KMS-11 (cell line): ENCODE data around the gene VSNL1.

ENCODE experiments used
- H2AFZ ChIP-seq: fragments of 200-600 bp; sonication (generic); 2 replicates; pipeline ENCODE4 v1.6.1; 2016; ENCODE audit warnings: antibody characterized with exemption, mixed run types, low read depth
- H3K27ac ChIP-seq: fragments of 200-600 bp; sonication (generic); 2 replicates; pipeline ENCODE4 v1.6.1; 2016; ENCODE audit warnings: mild to moderate bottlenecking, mixed run types
- H3K27me3 ChIP-seq: fragments of 200-600 bp; sonication (generic); 2 replicates; pipeline ENCODE4 v1.6.1; 2017; ENCODE audit warnings: mild to moderate bottlenecking, low read depth, mixed run types, moderate library complexity; ENCODE audit not compliant: insufficient read depth
- H3K36me3 ChIP-seq: fragments of 200-600 bp; sonication (generic); 2 replicates; pipeline ENCODE4 v1.6.1; 2017; ENCODE audit warnings: mild to moderate bottlenecking, mixed run types; ENCODE audit not compliant: insufficient read depth
- H3K4me1 ChIP-seq: fragments of 200-600 bp; sonication (generic); 2 replicates; pipeline ENCODE4 v1.6.1; 2016; ENCODE audit warnings: mild to moderate bottlenecking, low read depth, mixed run types; ENCODE audit not compliant: poor library complexity, severe bottlenecking
- H3K4me2 ChIP-seq: fragments of 200-600 bp; sonication (generic); 2 replicates; pipeline ENCODE4 v1.7.0; 2016; ENCODE audit warnings: mild to moderate bottlenecking, mixed run types
- H3K4me3 ChIP-seq: fragments of 200-600 bp; sonication (generic); IDR thresholded peaks from 2 replicates; pipeline ENCODE4 v1.6.1; 2017; ENCODE audit warnings: low read depth, low read length, mixed read lengths; ENCODE audit not compliant: insufficient read depth
- H3K79me2 ChIP-seq: fragments of 200-600 bp; sonication (generic); 2 replicates; pipeline ENCODE4 v1.6.1; 2016; ENCODE audit warnings: low read depth, mixed run types; ENCODE audit not compliant: insufficient read depth
- H3K9ac ChIP-seq: fragments of 200-600 bp; sonication (generic); 2 replicates; pipeline ENCODE4 v1.6.1; 2016; ENCODE audit warnings: mild to moderate bottlenecking, mixed run types
- H4K20me1 ChIP-seq: fragments of 200-600 bp; sonication (generic); 2 replicates; pipeline ENCODE4 v1.6.1; 2016; ENCODE audit warnings: mild to moderate bottlenecking, mixed run types; ENCODE audit not compliant: insufficient read depth
- TF ChIP-seq, protein P1 (sequence below): fragments of 200-600 bp; sonication (generic); conservative IDR thresholded peaks from 2 replicates; pipeline ENCODE4 v1.6.1; 2017; ENCODE audit warnings: low read depth, mild to moderate bottlenecking, antibody characterized with exemption, low read length, moderate library complexity, mixed read lengths

The VSNL1 gene

DNA sequence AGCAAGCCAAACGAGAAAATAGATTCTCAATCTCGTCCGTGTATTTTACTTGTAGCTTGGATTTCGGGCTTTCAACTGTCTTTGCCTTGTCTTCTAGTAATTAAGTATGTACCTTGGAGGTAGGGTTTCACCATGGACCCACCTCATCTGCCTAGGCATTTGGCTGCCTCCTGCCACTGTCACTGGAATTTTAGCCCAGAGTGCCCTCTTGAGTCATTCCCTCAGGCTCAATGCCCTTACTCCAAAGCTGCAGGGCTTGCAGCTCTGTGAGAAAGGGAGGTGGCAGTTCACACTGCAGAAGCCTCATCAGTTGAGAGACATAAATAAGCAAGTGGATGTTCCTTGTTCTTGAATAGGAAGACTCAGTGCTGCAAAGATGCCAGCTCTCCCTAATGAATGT, 89.6 kb downstream of the VSNL1 start:
- no peak overlapping the region for H3K4me3 ChIP-seq
- no peak overlapping the region for H3K9ac ChIP-seq
- peak overlapping the region; percentile 33 for H3K4me2 ChIP-seq
- no peaks in the 10 kb centered on the region for H3K27me3 ChIP-seq
- no peak overlapping the region for H3K27ac ChIP-seq
- peaks cover 38% of the 10 kb centered on the region for H3K4me1 ChIP-seq
- no peaks in the 10 kb centered on the region for H3K79me2 ChIP-seq
- TF ChIP-seq, protein P1, sequence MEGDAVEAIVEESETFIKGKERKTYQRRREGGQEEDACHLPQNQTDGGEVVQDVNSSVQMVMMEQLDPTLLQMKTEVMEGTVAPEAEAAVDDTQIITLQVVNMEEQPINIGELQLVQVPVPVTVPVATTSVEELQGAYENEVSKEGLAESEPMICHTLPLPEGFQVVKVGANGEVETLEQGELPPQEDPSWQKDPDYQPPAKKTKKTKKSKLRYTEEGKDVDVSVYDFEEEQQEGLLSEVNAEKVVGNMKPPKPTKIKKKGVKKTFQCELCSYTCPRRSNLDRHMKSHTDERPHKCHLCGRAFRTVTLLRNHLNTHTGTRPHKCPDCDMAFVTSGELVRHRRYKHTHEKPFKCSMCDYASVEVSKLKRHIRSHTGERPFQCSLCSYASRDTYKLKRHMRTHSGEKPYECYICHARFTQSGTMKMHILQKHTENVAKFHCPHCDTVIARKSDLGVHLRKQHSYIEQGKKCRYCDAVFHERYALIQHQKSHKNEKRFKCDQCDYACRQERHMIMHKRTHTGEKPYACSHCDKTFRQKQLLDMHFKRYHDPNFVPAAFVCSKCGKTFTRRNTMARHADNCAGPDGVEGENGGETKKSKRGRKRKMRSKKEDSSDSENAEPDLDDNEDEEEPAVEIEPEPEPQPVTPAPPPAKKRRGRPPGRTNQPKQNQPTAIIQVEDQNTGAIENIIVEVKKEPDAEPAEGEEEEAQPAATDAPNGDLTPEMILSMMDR: no peak
- H2AFZ ChIP-seq: no peak overlapping the region
- H4K20me1 ChIP-seq: no peaks in the 10 kb centered on the region
- no peaks in the 10 kb centered on the region for H3K36me3 ChIP-seq

DNA sequence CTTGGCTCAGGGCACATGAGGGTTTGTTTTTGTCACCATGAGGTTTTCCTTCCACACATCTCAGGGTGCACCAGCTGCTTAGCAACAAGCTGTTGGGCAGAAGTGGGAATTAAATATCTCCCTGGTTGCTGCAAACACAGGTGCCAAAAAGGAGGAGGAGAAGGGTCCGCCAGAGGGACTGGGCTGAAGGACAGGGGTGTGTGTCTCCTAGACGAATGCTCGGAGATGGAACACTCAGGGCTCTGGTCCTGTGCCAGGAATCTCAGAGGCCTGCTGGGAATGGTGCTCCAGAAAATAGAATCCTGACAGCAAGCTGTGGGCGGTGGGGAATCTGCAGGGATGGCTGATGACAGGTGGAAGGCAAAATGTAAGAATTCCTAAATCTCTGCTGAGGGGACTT, 94.5 kb downstream of the VSNL1 start:
- Histone ChIP-seq H3K4me1 (peaks cover 6% of the 10 kb centered on the region), H3K4me2 (no peak overlapping the region), H4K20me1 (no peaks in the 10 kb centered on the region), H3K79me2 (no peaks in the 10 kb centered on the region), H3K27me3 (no peaks in the 10 kb centered on the region), H3K27ac (no peak overlapping the region), H3K9ac (no peak overlapping the region), H3K36me3 (no peaks in the 10 kb centered on the region), H3K4me3 (no peak overlapping the region), H2AFZ (no peak overlapping the region)
- TF ChIP-seq, protein P1: no peak

DNA sequence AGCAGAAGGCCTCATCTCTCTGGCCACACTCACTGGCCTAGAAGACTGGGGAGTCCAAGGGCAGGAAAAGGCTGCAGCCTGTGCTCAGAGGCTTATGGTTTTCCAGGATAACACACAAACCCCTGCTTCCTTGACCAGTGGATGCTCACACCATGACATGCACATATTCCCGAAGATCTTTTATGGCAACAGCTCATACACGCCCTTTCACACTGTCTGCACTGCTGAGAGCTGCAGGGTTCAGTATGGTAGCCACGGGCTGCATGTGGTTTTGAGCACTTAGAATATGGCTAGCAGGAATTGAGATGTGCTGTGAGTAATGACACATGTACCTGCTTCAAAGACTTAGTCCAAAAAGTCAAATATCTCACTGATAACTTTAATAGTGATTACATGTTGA, 95.8 kb downstream of the VSNL1 start:
- H3K36me3 ChIP-seq: no peaks in the 10 kb centered on the region
- no peaks in the 10 kb centered on the region for H3K4me1 ChIP-seq
- TF ChIP-seq, protein P1: no peak
- no peaks in the 10 kb centered on the region for H3K79me2 ChIP-seq
- no peak overlapping the region for H3K27ac ChIP-seq
- H3K4me3 ChIP-seq: no peak overlapping the region
- H3K9ac ChIP-seq: no peak overlapping the region
- H3K4me2 ChIP-seq: no peak overlapping the region
- H4K20me1 ChIP-seq: no peaks in the 10 kb centered on the region
- no peak overlapping the region for H2AFZ ChIP-seq
- no peaks in the 10 kb centered on the region for H3K27me3 ChIP-seq

DNA sequence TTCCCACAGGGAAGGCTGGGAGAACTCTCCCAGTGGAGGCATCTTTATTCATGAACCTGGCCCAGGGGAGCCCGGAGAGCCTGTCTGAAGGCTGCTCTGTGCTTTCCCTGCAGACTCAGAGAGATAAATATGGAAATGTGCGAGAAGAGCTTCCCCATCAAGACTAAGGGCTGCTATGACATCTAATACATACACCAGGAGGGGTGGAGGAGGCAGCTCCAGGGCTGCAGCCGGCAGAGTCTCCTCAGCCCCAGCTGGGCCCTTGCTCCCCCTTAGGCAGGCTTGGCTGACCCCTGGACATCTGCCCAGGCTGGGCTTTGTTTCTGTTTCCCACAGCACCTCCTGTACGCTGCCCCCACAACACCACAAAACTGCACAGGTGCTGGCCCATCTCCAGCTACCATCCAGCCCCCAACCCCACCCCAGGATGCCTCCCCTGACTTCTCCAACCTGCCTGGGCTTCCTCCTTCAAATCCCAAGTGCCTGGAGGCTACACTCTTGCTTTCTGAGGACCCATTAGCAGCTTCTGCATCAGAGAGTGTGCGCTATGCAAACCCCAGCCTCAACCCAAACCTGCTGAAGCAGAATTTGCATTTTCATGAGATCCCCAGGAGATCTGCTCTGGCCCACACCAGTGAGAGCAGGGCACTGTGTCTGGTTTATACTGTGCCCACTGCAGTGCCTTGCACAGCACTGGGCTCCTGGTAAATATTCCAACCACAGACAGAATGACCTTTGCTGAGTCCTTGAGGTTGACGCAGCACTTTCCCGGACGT, 96.8 kb downstream of the VSNL1 start:
- H3K9ac ChIP-seq: no peak overlapping the region
- H3K27ac ChIP-seq: no peak overlapping the region

More for the DNA sequence above, 96.8 kb downstream of the VSNL1 start:
- no peak overlapping the region for H3K4me3 ChIP-seq
- no peaks in the 10 kb centered on the region for H3K27me3 ChIP-seq
- no peaks in the 10 kb centered on the region for H3K36me3 ChIP-seq
- TF ChIP-seq, protein P1: no peak
- no peaks in the 10 kb centered on the region for H3K4me1 ChIP-seq
- H3K79me2 ChIP-seq: no peaks in the 10 kb centered on the region
- no peak overlapping the region for H2AFZ ChIP-seq
- H4K20me1 ChIP-seq: no peaks in the 10 kb centered on the region
- H3K4me2 ChIP-seq: no peak overlapping the region
